RWPE2 (cell line): ENCODE results near the gene UBE2O.

Experiments used
- ATAC-seq: fragments of 200-7000 bp; cut with Tn5 transposase; 3 replicates; pipeline ENCODE4 v1.9.1; 2021; ENCODE audit warnings: low read depth
- DNase-seq: peaks from one replicate; pipeline ENCODE4 v3.0.0-alpha.2; 2020; ENCODE audit warnings: low spot score
- H3K27ac ChIP-seq: fragments of 450-650 bp; 2 replicates; pipeline ENCODE4 v1.5.1; 2017; ENCODE audit warnings: mild to moderate bottlenecking; ENCODE audit not compliant: poor library complexity, severe bottlenecking
- H3K27me3 ChIP-seq: fragments of 250-450 bp; sonication (Bioruptor Pico); 2 replicates; pipeline ENCODE4 v1.5.1; 2021; ENCODE audit warnings: mild to moderate bottlenecking, moderate library complexity; ENCODE audit not compliant: insufficient read depth, poor library complexity, severe bottlenecking
- H3K36me3 ChIP-seq: fragments of 250-450 bp; sonication (Bioruptor Pico); 2 replicates; pipeline ENCODE4 v1.5.1; 2020; ENCODE audit warnings: low read depth, mild to moderate bottlenecking, moderate library complexity
- H3K4me1 ChIP-seq: fragments of 250-450 bp; sonication (Bioruptor Pico); 2 replicates; pipeline ENCODE4 v1.5.1; 2021; ENCODE audit warnings: mild to moderate bottlenecking, moderate library complexity; ENCODE audit not compliant: insufficient read depth, poor library complexity, severe bottlenecking
- H3K4me3 ChIP-seq: fragments of 250-450 bp; sonication (Bioruptor Pico); 2 replicates; pipeline ENCODE4 v1.5.1; 2021; ENCODE audit warnings: mild to moderate bottlenecking, moderate library complexity; ENCODE audit not compliant: severe bottlenecking
- H3K9me3 ChIP-seq: fragments of 250-450 bp; sonication (Bioruptor Pico); 2 replicates; pipeline ENCODE4 v1.5.1; 2021; ENCODE audit warnings: mild to moderate bottlenecking, moderate library complexity; ENCODE audit not compliant: severe bottlenecking
- CTCF ChIP-seq: fragments of 450-650 bp; IDR thresholded peaks from one replicate; pipeline ENCODE4 v1.5.1; 2017; ENCODE audit warnings: mild to moderate bottlenecking, moderate library complexity; ENCODE audit not compliant: poor library complexity, severe bottlenecking

Gene UBE2O

GRCh38 chr17:76435751-76436150, 17.2 kb downstream of the UBE2O start:
- H3K36me3 ChIP-seq: peaks cover 7% of the 10 kb centered on the region; the same call in 1 of the 2 replicates
- no peak overlapping the region for H3K4me3 ChIP-seq
- DNase-seq (no peak), ATAC-seq (no peak)
- no peak overlapping the region for H3K27ac ChIP-seq
- H3K27me3 ChIP-seq: no peaks in the 10 kb centered on the region
- H3K4me1 ChIP-seq: peaks cover 7% of the 10 kb centered on the region
- H3K9me3 ChIP-seq: no peaks in the 10 kb centered on the region
- TF ChIP-seq CTCF: no peak

DNA sequence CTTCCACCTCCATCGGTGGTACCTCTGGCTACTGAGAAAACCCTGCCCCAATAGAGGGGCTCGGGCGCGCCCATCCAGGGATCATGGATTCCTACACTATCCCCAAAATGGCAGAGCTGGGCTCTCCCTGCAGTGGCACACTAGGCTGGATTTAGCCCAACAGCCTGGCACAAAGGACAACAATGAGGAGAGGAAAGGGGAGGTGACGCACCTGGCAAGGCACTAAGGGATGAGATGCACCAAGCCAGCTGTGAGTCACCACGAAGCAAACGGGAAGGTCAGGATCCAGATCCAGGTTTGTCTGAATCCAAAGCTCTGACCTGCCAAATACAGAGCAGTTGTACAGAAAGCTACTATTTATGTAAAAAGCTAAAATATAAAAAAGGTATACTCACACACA, 18.1 kb downstream of the UBE2O start:
- DNase-seq: no peak
- peaks cover 7% of the 10 kb centered on the region for H3K4me1 ChIP-seq
- H3K36me3 ChIP-seq: peaks cover 7% of the 10 kb centered on the region; the same call in 1 of the 2 replicates
- no peaks in the 10 kb centered on the region for H3K9me3 ChIP-seq
- ATAC-seq: no peak
- TF ChIP-seq CTCF: no peak
- H3K4me3 ChIP-seq: no peak overlapping the region
- H3K27me3 ChIP-seq: no peaks in the 10 kb centered on the region
- no peak overlapping the region for H3K27ac ChIP-seq

DNA sequence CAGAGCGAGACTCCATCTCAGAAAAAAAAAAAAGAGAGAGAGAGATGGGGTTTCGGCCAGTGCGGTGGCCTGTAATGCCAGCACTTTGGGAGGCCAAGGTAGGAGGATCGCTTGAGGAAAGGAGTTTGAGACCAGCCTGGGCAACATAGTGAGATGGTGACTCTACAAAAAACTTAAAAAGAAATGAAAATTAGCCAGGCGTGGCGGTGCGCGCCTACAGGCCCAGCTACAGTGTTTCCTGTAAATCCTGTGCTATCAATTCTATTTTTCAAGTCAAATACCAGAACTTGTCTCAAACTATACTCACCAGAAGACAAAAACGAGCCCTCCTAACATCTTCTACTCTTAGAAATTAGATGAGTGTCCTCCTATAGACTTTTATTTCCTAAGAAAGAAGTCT, 19.3 kb downstream of the UBE2O start:
- ATAC-seq: no peak
- H3K4me1 ChIP-seq: peaks cover 7% of the 10 kb centered on the region

GRCh38 chr17:76432712-76433336, 20.1 kb downstream of the UBE2O start:
- no peak overlapping the region for H3K27ac ChIP-seq
- no peak overlapping the region for H3K4me3 ChIP-seq
- DNase-seq (no peak), ATAC-seq (no peak)
- H3K9me3 ChIP-seq: no peaks in the 10 kb centered on the region
- peak; percentile 33 for TF ChIP-seq CTCF
- H3K27me3 ChIP-seq: no peaks in the 10 kb centered on the region
- H3K36me3 ChIP-seq: peaks cover 7% of the 10 kb centered on the region; the same call in 1 of the 2 replicates
- peaks cover 3% of the 10 kb centered on the region for H3K4me1 ChIP-seq

More for the DNA sequence above, 19.3 kb downstream of the UBE2O start:
- no peaks in the 10 kb centered on the region for H3K9me3 ChIP-seq
- TF ChIP-seq CTCF: no peak
- peaks cover 7% of the 10 kb centered on the region; the same call in 1 of the 2 replicates for H3K36me3 ChIP-seq
- no peak for DNase-seq
- H3K27ac ChIP-seq: no peak overlapping the region
- no peaks in the 10 kb centered on the region for H3K27me3 ChIP-seq
- H3K4me3 ChIP-seq: no peak overlapping the region

DNA sequence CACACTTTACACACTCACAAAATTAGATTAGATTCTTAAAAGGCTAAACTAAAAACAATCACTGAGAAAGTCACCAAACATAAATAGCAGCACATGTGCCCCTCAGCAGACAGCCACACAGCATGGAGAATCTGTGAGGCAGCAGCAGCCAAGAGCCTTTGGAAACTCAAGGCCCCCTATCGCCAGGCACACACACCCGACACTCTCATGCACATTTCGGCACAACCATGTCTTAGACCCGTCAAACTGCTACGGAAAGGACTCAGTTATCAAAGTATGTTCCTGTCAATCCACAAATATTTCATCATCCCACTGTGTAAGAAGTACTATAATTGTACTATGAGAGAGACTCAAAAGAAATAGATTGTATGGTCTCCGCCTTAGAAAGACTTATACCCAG, 20.9 kb downstream of the UBE2O start:
- H3K9me3 ChIP-seq: no peaks in the 10 kb centered on the region
- H3K27ac ChIP-seq: no peak overlapping the region
- DNase-seq (no peak), ATAC-seq (no peak)
- H3K27me3 ChIP-seq: no peaks in the 10 kb centered on the region
- H3K4me1 ChIP-seq: peaks cover 3% of the 10 kb centered on the region
- H3K36me3 ChIP-seq: 0 out of 2 replicates have a peak, but pooled peaks cover 3% of the 10 kb centered on the region
- H3K4me3 ChIP-seq: no peak overlapping the region
- no peak for TF ChIP-seq CTCF
